Measurements from ENCODE around the gene RHBDD2.

DNA sequence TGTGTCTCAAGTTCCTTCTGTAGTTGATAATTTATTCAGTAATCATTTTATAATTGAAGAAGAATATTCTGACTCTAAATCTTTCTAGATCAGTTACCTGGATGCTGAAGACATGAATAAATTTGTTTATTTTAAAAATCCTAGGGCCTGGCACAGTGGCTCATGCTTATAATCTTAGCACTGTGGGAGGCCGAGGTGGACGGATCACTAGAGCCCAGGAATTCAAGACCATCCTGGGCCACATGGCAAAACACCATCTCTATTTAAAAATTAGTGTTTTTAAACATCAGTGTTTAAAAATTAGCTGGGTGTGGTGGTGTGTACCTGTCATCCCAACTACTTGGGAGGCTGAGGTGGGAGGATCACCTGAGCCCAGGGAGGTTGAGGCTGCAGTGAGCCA, 45.4 kb downstream of the RHBDD2 start:
- TF ChIP-seq, protein P1, sequence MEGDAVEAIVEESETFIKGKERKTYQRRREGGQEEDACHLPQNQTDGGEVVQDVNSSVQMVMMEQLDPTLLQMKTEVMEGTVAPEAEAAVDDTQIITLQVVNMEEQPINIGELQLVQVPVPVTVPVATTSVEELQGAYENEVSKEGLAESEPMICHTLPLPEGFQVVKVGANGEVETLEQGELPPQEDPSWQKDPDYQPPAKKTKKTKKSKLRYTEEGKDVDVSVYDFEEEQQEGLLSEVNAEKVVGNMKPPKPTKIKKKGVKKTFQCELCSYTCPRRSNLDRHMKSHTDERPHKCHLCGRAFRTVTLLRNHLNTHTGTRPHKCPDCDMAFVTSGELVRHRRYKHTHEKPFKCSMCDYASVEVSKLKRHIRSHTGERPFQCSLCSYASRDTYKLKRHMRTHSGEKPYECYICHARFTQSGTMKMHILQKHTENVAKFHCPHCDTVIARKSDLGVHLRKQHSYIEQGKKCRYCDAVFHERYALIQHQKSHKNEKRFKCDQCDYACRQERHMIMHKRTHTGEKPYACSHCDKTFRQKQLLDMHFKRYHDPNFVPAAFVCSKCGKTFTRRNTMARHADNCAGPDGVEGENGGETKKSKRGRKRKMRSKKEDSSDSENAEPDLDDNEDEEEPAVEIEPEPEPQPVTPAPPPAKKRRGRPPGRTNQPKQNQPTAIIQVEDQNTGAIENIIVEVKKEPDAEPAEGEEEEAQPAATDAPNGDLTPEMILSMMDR (conservative IDR thresholded peaks at IDR 0.05 in 1 of 2, IDR thresholded peaks at IDR 0.05 in 1 of 2; ENCODE audit: extremely low read depth in 1 of 2, insufficient read depth in 1 of 2, low read depth in 1 of 2, low read length in 2 of 2) = no peak
- TF ChIP-seq EZH2 (IDR thresholded peaks at IDR 0.05; ENCODE audit: borderline replicate concordance, low read length) = no peak
